ENCODE results near the gene SSBP1.

SSBP1 gene

GRCh38 chr7:141710301-141710700 is 27.9 kb upstream of the SSBP1 start:
- Histone ChIP-seq H3K9me3 (ENCODE audit: insufficient read depth, low read depth, low read length) (no peaks in the 10 kb centered on the region), H3K9ac (ENCODE audit: low read depth, low read length) (no peak overlapping the region), H3K27me3 (ENCODE audit: insufficient read depth, low read length) (no peaks in the 10 kb centered on the region), H3K4me3 (ENCODE audit: low read length) (no peak overlapping the region), H3K36me3 (ENCODE audit: insufficient read depth, low read length) (no peaks in the 10 kb centered on the region), H3K27ac (ENCODE audit: low read depth, low read length) (no peak overlapping the region), H3K4me1 (ENCODE audit: insufficient read depth, low read length) (0 out of 2 replicates have a peak, but pooled peaks cover 15% of the 10 kb centered on the region)
- WGBS: 74% methylated on average over 1 of the region's 1 CpG

- 93% methylated on average over 4 of the region's 5 CpGs for WGBS
- H3K4me3 ChIP-seq (ENCODE audit: low read length): no peak overlapping the region
- H3K27me3 ChIP-seq (ENCODE audit: insufficient read depth, low read length): no peaks in the 10 kb centered on the region
These were observed 25.4 kb upstream of the SSBP1 start for GRCh38 chr7:141712603-141713255.

GRCh38 chr7:141713890-141714289 is 24.3 kb upstream of the SSBP1 start:
- no peaks in the 10 kb centered on the region for H3K27me3 ChIP-seq (ENCODE audit: insufficient read depth, low read length)
- H3K9ac ChIP-seq (ENCODE audit: low read depth, low read length): no peak overlapping the region
- H3K9me3 ChIP-seq (ENCODE audit: insufficient read depth, low read depth, low read length): no peaks in the 10 kb centered on the region
- no peak overlapping the region for H3K27ac ChIP-seq (ENCODE audit: low read depth, low read length)
- H3K4me1 ChIP-seq (ENCODE audit: insufficient read depth, low read length): peaks cover 19% of the 10 kb centered on the region
- 69% methylated on average over 1 of the region's 1 CpG for WGBS
- no peaks in the 10 kb centered on the region for H3K36me3 ChIP-seq (ENCODE audit: insufficient read depth, low read length)
- no peak overlapping the region for H3K4me3 ChIP-seq (ENCODE audit: low read length)

More at GRCh38 chr7:141712603-141713255, 25.4 kb upstream of the SSBP1 start:
- no peak overlapping the region for H3K27ac ChIP-seq (ENCODE audit: low read depth, low read length)
- no peaks in the 10 kb centered on the region for H3K36me3 ChIP-seq (ENCODE audit: insufficient read depth, low read length)
- no peaks in the 10 kb centered on the region for H3K9me3 ChIP-seq (ENCODE audit: insufficient read depth, low read depth, low read length)
- no peak overlapping the region for H3K9ac ChIP-seq (ENCODE audit: low read depth, low read length)
- peaks cover 19% of the 10 kb centered on the region for H3K4me1 ChIP-seq (ENCODE audit: insufficient read depth, low read length)

- 85% methylated on average over 2 of the region's 2 CpGs for WGBS
- Histone ChIP-seq H3K27ac (ENCODE audit: low read depth, low read length) (no peak overlapping the region), H3K27me3 (ENCODE audit: insufficient read depth, low read length) (no peaks in the 10 kb centered on the region), H3K4me1 (ENCODE audit: insufficient read depth, low read length) (peaks cover 19% of the 10 kb centered on the region), H3K4me3 (ENCODE audit: low read length) (no peak overlapping the region), H3K9me3 (ENCODE audit: insufficient read depth, low read depth, low read length) (no peaks in the 10 kb centered on the region), H3K36me3 (ENCODE audit: insufficient read depth, low read length) (no peaks in the 10 kb centered on the region), H3K9ac (ENCODE audit: low read depth, low read length) (no peak overlapping the region)
These were observed 23.6 kb upstream of the SSBP1 start for GRCh38 chr7:141714571-141714970.

GRCh38 chr7:141715018-141715417 is 23.1 kb upstream of the SSBP1 start:
- Histone ChIP-seq H3K27me3 (ENCODE audit: insufficient read depth, low read length) (no peaks in the 10 kb centered on the region), H3K27ac (ENCODE audit: low read depth, low read length) (no peak overlapping the region), H3K9ac (ENCODE audit: low read depth, low read length) (no peak overlapping the region), H3K9me3 (ENCODE audit: insufficient read depth, low read depth, low read length) (no peaks in the 10 kb centered on the region), H3K36me3 (ENCODE audit: insufficient read depth, low read length) (no peaks in the 10 kb centered on the region), H3K4me3 (ENCODE audit: low read length) (no peak overlapping the region), H3K4me1 (ENCODE audit: insufficient read depth, low read length) (peaks cover 19% of the 10 kb centered on the region)
- WGBS: 66% methylated on average over 3 of the region's 4 CpGs

GRCh38 chr7:141715794-141716689 is 22.1 kb upstream of the SSBP1 start:
- Histone ChIP-seq H3K36me3 (ENCODE audit: insufficient read depth, low read length) (no peaks in the 10 kb centered on the region), H3K27ac (ENCODE audit: low read depth, low read length) (no peak overlapping the region), H3K4me1 (ENCODE audit: insufficient read depth, low read length) (peaks cover 17% of the 10 kb centered on the region), H3K4me3 (ENCODE audit: low read length) (peak overlapping the region; percentile 21; the same call in 1 of the 2 replicates), H3K27me3 (ENCODE audit: insufficient read depth, low read length) (no peaks in the 10 kb centered on the region), H3K9ac (ENCODE audit: low read depth, low read length) (no peak overlapping the region), H3K9me3 (ENCODE audit: insufficient read depth, low read depth, low read length) (no peaks in the 10 kb centered on the region)
- WGBS: 61% methylated on average over 5 of the region's 6 CpGs

- WGBS: 100% methylated on average over 1 of the region's 1 CpG
- Histone ChIP-seq H3K9me3 (ENCODE audit: insufficient read depth, low read depth, low read length) (no peaks in the 10 kb centered on the region), H3K36me3 (ENCODE audit: insufficient read depth, low read length) (no peaks in the 10 kb centered on the region), H3K9ac (ENCODE audit: low read depth, low read length) (no peak overlapping the region), H3K4me1 (ENCODE audit: insufficient read depth, low read length) (peaks cover 10% of the 10 kb centered on the region), H3K27me3 (ENCODE audit: insufficient read depth, low read length) (no peaks in the 10 kb centered on the region), H3K27ac (ENCODE audit: low read depth, low read length) (no peak overlapping the region), H3K4me3 (ENCODE audit: low read length) (no peak overlapping the region)
These were observed 20.7 kb upstream of the SSBP1 start for GRCh38 chr7:141717450-141717849.

GRCh38 chr7:141722529-141722928 is 15.6 kb upstream of the SSBP1 start:
- Histone ChIP-seq H3K4me1 (ENCODE audit: insufficient read depth, low read length) (no peaks in the 10 kb centered on the region; the same call in 1 of the 2 replicates), H3K27ac (ENCODE audit: low read depth, low read length) (no peak overlapping the region), H3K9me3 (ENCODE audit: insufficient read depth, low read depth, low read length) (no peaks in the 10 kb centered on the region), H3K27me3 (ENCODE audit: insufficient read depth, low read length) (no peaks in the 10 kb centered on the region), H3K36me3 (ENCODE audit: insufficient read depth, low read length) (no peaks in the 10 kb centered on the region), H3K9ac (ENCODE audit: low read depth, low read length) (no peak overlapping the region), H3K4me3 (ENCODE audit: low read length) (no peak overlapping the region)
- 100% methylated on average over 2 of the region's 2 CpGs for WGBS

- H3K4me1 ChIP-seq (ENCODE audit: insufficient read depth, low read length): no peaks in the 10 kb centered on the region; the same call in 1 of the 2 replicates
- no peak overlapping the region for H3K9ac ChIP-seq (ENCODE audit: low read depth, low read length)
- no peak overlapping the region for H3K4me3 ChIP-seq (ENCODE audit: low read length)
- H3K36me3 ChIP-seq (ENCODE audit: insufficient read depth, low read length): no peaks in the 10 kb centered on the region
- no peaks in the 10 kb centered on the region for H3K9me3 ChIP-seq (ENCODE audit: insufficient read depth, low read depth, low read length)
- 89% methylated on average over 1 of the region's 1 CpG for WGBS
- H3K27ac ChIP-seq (ENCODE audit: low read depth, low read length): no peak overlapping the region
- H3K27me3 ChIP-seq (ENCODE audit: insufficient read depth, low read length): no peaks in the 10 kb centered on the region
These were observed 9.1 kb upstream of the SSBP1 start for GRCh38 chr7:141729020-141729419.

GRCh38 chr7:141731476-141732149 is 6.5 kb upstream of the SSBP1 start:
- no peak overlapping the region for H3K9ac ChIP-seq (ENCODE audit: low read depth, low read length)
- no peaks in the 10 kb centered on the region for H3K4me1 ChIP-seq (ENCODE audit: insufficient read depth, low read length)
- no peak overlapping the region for H3K27ac ChIP-seq (ENCODE audit: low read depth, low read length)
- H3K9me3 ChIP-seq (ENCODE audit: insufficient read depth, low read depth, low read length): no peaks in the 10 kb centered on the region
- WGBS: 82% methylated on average over 16 of the region's 24 CpGs
- H3K4me3 ChIP-seq (ENCODE audit: low read length): no peak overlapping the region
- H3K36me3 ChIP-seq (ENCODE audit: insufficient read depth, low read length): no peaks in the 10 kb centered on the region
- H3K27me3 ChIP-seq (ENCODE audit: insufficient read depth, low read length): no peaks in the 10 kb centered on the region

All from HUES64 (cell line).